Measurements from ENCODE around the gene GRK3.

Gene GRK3

GRCh38 chr22:25669253-25670069 lies 105.0 kb downstream of the GRK3 start:
- DNase-seq, result no peak

- DNase-seq, result no peak
Measured at GRCh38 chr22:25670070-25670461, 105.6 kb downstream of the GRK3 start.

GRCh38 chr22:25672289-25673084 lies 108.0 kb downstream of the GRK3 start:
- no peak for DNase-seq

- no peak for DNase-seq
Measured at GRCh38 chr22:25673713-25674112, 109.2 kb downstream of the GRK3 start.

- no peak for DNase-seq
Measured at GRCh38 chr22:25677631-25678030, 113.2 kb downstream of the GRK3 start.

- no peak for DNase-seq
Measured at GRCh38 chr22:25680051-25680450, 115.6 kb downstream of the GRK3 start.

- DNase-seq, result no peak
Measured at GRCh38 chr22:25680956-25681355, 116.5 kb downstream of the GRK3 start.

GRCh38 chr22:25682109-25682508 lies 117.6 kb downstream of the GRK3 start:
- DNase-seq, result no peak

- DNase-seq, result no peak
Measured at GRCh38 chr22:25688627-25689026, 124.2 kb downstream of the GRK3 start.

GRCh38 chr22:25689631-25690030 lies 125.2 kb downstream of the GRK3 start:
- DNase-seq, result no peak

GRCh38 chr22:25690798-25691197 lies 126.3 kb downstream of the GRK3 start:
- DNase-seq, result no peak

GRCh38 chr22:25692397-25693267 lies 128.2 kb downstream of the GRK3 start:
- DNase-seq, result no peak

GRCh38 chr22:25693268-25693565 lies 128.7 kb downstream of the GRK3 start:
- no peak for DNase-seq

- no peak for DNase-seq
Measured at GRCh38 chr22:25694196-25694907, 129.9 kb downstream of the GRK3 start.

GRCh38 chr22:25695146-25695545 lies 130.7 kb downstream of the GRK3 start:
- DNase-seq, result no peak

- DNase-seq, result no peak
Measured at GRCh38 chr22:25696763-25697162, 132.3 kb downstream of the GRK3 start.

GRCh38 chr22:25697181-25697664 lies 132.7 kb downstream of the GRK3 start:
- no peak for DNase-seq

GRCh38 chr22:25697978-25698377 lies 133.5 kb downstream of the GRK3 start:
- no peak for DNase-seq

- no peak for DNase-seq
Measured at GRCh38 chr22:25698461-25698860, 134.0 kb downstream of the GRK3 start.

GRCh38 chr22:25698978-25699377 lies 134.5 kb downstream of the GRK3 start:
- no peak for DNase-seq

GRCh38 chr22:25701056-25701780 lies 136.7 kb downstream of the GRK3 start:
- no peak for DNase-seq

GRCh38 chr22:25702040-25702439 lies 137.6 kb downstream of the GRK3 start:
- no peak for DNase-seq

All from stimulated activated naive CD4-positive, alpha-beta T cell treated with Interleukin-2 at 50 U/mL for 16 hours (primary cell).